Gastroesophageal sphincter (tissue), 4 donors: ENCODE results near the gene FAAP100. TPM values are rescaled to one million over a fixed set of nuclear protein-coding genes. Genes with fewer than 3 reads are reported as not detected.

ENCODE experiments used
- ATAC-seq: fragments of 150-250 bp; one replicate; pipeline ENCODE4 v1.9.1; 2016; ENCODE audit warnings: mild to moderate bottlenecking, moderate library complexity
- H3K27ac ChIP-seq, 4 donors: fragments of 200-600 bp; sonication (generic) in 3 of 4; 1 replicate in 3 of 4; 2 replicates in 1 of 4; pipeline ENCODE4 v1.5.1; 2016 to 2019
- H3K27me3 ChIP-seq: fragments of 200-600 bp; sonication (generic); one replicate; pipeline ENCODE4 v1.5.1; 2019
- H3K36me3 ChIP-seq, 2 donors: fragments of 200-600 bp; sonication (generic); one replicate each; pipeline ENCODE4 v1.5.1; 2019; ENCODE audit warnings: control low read depth in 1 of 2
- H3K4me1 ChIP-seq, 3 donors: fragments of 200-600 bp; sonication (generic); 1 replicate in 2 of 3; 2 replicates in 1 of 3; pipeline ENCODE4 v1.5.1; 2016 to 2019; ENCODE audit warnings: control low read depth in 2 of 3
- H3K4me3 ChIP-seq, 2 donors: fragments of 200-600 bp; sonication (generic); one replicate each; pipeline ENCODE4 v1.5.1; 2019; ENCODE audit warnings: mild to moderate bottlenecking in 1 of 2, moderate library complexity in 1 of 2
- H3K9me3 ChIP-seq, 3 donors: fragments of 200-600 bp; sonication (generic); one replicate each; pipeline ENCODE4 v1.5.1; 2017 to 2019; ENCODE audit warnings: control low read depth in 2 of 3
- EP300 ChIP-seq: sonication (generic); formaldehyde crosslinking; IDR thresholded peaks from one replicate; pipeline ENCODE4 v1.6.1; 2017; ENCODE audit warnings: antibody characterized with exemption, mild to moderate bottlenecking
- POLR2A ChIP-seq, 2 donors: fragments of 450-650 bp; IDR thresholded peaks; one replicate each; pipeline ENCODE4 v1.6.1; 2017; ENCODE audit warnings: antibody characterized with exemption in 2 of 2, mild to moderate bottlenecking in 2 of 2, moderate library complexity in 1 of 2
- POLR2AphosphoS5 ChIP-seq: sonication (generic); formaldehyde crosslinking; IDR thresholded peaks from one replicate; pipeline ENCODE4 v1.6.1; 2017; ENCODE audit warnings: antibody characterized with exemption
- WGBS, 2 donors: methylation state at CpG; one replicate each; pipeline ENCODE4 v1.1.5; 2018; ENCODE audit warnings: low coverage in 1 of 2; 5-methylcytosine and 5-hydroxymethylcytosine counted together
- total RNA-seq, 4 donors: library from RNA; depleted of rRNA; stranded (reverse); fragments of >200 nt; gene quantifications; one replicate each; pipeline ENCODE4 v1.1.0, GENCODE V29; 2016
- TF ChIP-seq, protein P1 (sequence below), 4 experiments: fragments of 200-600 bp in 2 of 4; fragments of 450-650 bp in 2 of 4; sonication (generic) in 1 of 4; IDR thresholded peaks; one replicate each; pipeline ENCODE4 v1.5.1; 2017 to 2019; ENCODE audit warnings: antibody characterized with exemption in 4 of 4, mild to moderate bottlenecking in 2 of 4, moderate library complexity in 2 of 4

Gene FAAP100
- total RNA-seq, 4 donors from 2014 or later = 14.6 to 32.1 (median 20.7) TPM

GRCh38 chr17:81551458-81552243 lies 502 bp downstream of the FAAP100 start:
- no CpG with 5 or more reads among the region's 69 CpGs for WGBS, 2 donors

GRCh38 chr17:81550830-81551457 lies 1.2 kb downstream of the FAAP100 start:
- H3K36me3 ChIP-seq = peaks cover 0 to 47% of the 10 kb centered on the region in 2 donors
- H3K4me1 ChIP-seq = peaks cover 0 to 39% (median 14%) of the 10 kb centered on the region in 3 donors
- no CpG with 5 or more reads among the region's 27 CpGs for WGBS, 2 donors
- TF ChIP-seq POLR2A (IDR thresholded peaks at IDR 0.05) (no peak), POLR2AphosphoS5 (no peak), EP300 (no peak)
- TF ChIP-seq, protein P1, sequence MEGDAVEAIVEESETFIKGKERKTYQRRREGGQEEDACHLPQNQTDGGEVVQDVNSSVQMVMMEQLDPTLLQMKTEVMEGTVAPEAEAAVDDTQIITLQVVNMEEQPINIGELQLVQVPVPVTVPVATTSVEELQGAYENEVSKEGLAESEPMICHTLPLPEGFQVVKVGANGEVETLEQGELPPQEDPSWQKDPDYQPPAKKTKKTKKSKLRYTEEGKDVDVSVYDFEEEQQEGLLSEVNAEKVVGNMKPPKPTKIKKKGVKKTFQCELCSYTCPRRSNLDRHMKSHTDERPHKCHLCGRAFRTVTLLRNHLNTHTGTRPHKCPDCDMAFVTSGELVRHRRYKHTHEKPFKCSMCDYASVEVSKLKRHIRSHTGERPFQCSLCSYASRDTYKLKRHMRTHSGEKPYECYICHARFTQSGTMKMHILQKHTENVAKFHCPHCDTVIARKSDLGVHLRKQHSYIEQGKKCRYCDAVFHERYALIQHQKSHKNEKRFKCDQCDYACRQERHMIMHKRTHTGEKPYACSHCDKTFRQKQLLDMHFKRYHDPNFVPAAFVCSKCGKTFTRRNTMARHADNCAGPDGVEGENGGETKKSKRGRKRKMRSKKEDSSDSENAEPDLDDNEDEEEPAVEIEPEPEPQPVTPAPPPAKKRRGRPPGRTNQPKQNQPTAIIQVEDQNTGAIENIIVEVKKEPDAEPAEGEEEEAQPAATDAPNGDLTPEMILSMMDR (IDR thresholded peaks at IDR 0.05) = no peak
- H3K9me3 ChIP-seq = no peaks in the 10 kb centered on the region
- peak overlapping the region in 1 of 4 donors; percentile 91 for H3K27ac ChIP-seq
- peak overlapping the region in 1 of 2 donors; percentile 96 for H3K4me3 ChIP-seq
- ATAC-seq = no peak
- H3K27me3 ChIP-seq = no peaks in the 10 kb centered on the region

More at GRCh38 chr17:81551458-81552243, 502 bp downstream of the FAAP100 start:
- Histone ChIP-seq H3K9me3 (no peaks in the 10 kb centered on the region), H3K4me3 (peak overlapping the region; percentile 86 to 96), H3K36me3 (peaks cover 0 to 46% of the 10 kb centered on the region in 2 donors), H3K4me1 (peaks cover 0 to 39% (median 14%) of the 10 kb centered on the region in 3 donors), H3K27me3 (no peaks in the 10 kb centered on the region), H3K27ac (peak overlapping the region; percentile 15 to 92 (median 90))
- peak; percentile 28 for ATAC-seq
- TF ChIP-seq EP300 (no peak), POLR2A (IDR thresholded peaks at IDR 0.05) (no peak)
- TF ChIP-seq, protein P1 (IDR thresholded peaks at IDR 0.05) = no peak

- Histone ChIP-seq H3K36me3 (peaks cover 0 to 54% of the 10 kb centered on the region in 2 donors), H3K9me3 (no peaks in the 10 kb centered on the region), H3K4me1 (peaks cover 0 to 39% (median 14%) of the 10 kb centered on the region in 3 donors), H3K4me3 (no peak overlapping the region), H3K27ac (no peak overlapping the region), H3K27me3 (no peaks in the 10 kb centered on the region)
- no CpG with 5 or more reads among the region's 15 CpGs for WGBS, 2 donors
- no peak for ATAC-seq
- TF ChIP-seq EP300 (no peak), POLR2AphosphoS5 (no peak), POLR2A (IDR thresholded peaks at IDR 0.05) (no peak)
- TF ChIP-seq, protein P1 (IDR thresholded peaks at IDR 0.05) = no peak
Observed at GRCh38 chr17:81550285-81550684, 1.9 kb downstream of the FAAP100 start.

- WGBS, 2 donors = 100% methylated on average over 2 of the region's 8 CpGs; no CpG with 5 or more reads in 1 of the 2 donors
Observed at GRCh38 chr17:81549826-81550225, 2.3 kb downstream of the FAAP100 start.

More at GRCh38 chr17:81549826-81550225, 2.3 kb downstream of the FAAP100 start:
- H3K36me3 ChIP-seq = peaks cover 0 to 58% of the 10 kb centered on the region in 2 donors
- peaks cover 0 to 39% (median 14%) of the 10 kb centered on the region in 3 donors for H3K4me1 ChIP-seq
- no peak overlapping the region for H3K27ac ChIP-seq
- no peak for ATAC-seq
- H3K4me3 ChIP-seq = no peak overlapping the region
- no peaks in the 10 kb centered on the region for H3K27me3 ChIP-seq
- H3K9me3 ChIP-seq = no peaks in the 10 kb centered on the region
- TF ChIP-seq POLR2A (IDR thresholded peaks at IDR 0.05) (no peak), EP300 (no peak), POLR2AphosphoS5 (no peak)
- TF ChIP-seq, protein P1 (IDR thresholded peaks at IDR 0.05) = no peak
